A673 (cell line): ENCODE data around the gene FNBP1L. TPM values are rescaled to one million over a fixed set of nuclear protein-coding genes. Genes with fewer than 3 reads are reported as not detected.
"Not testable (repeated sequence)": the region's sequence is repeated elsewhere in the genome, so short reads cannot be mapped to it uniquely, and the experiment has no call there.

Experiments used
- BruUV-seq: library from RNA; stranded (reverse); fragments of 400-500 nt; replicated peaks from 2 replicates; lab custom pipeline; 2021; lab: Mats Ljungman, UMichigan
- CTCF ChIA-PET: fragments of 300-600 bp; sonication (Branson Sonifier 250); formaldehyde crosslinking; loops from one replicate; lab custom pipeline; 2022; ENCODE audit warnings: antibody characterized with exemption; lab: Charles Lee
- POLR2A ChIA-PET: fragments of 300-600 bp; sonication (Branson Sonifier 250); formaldehyde crosslinking; loops from one replicate; lab custom pipeline; 2022; ENCODE audit warnings: antibody characterized with exemption; ENCODE audit not compliant: low non-redundant PET; lab: Charles Lee
- DNase-seq: peaks from one replicate; pipeline ENCODE4 v3.0.0-alpha.2; 2015; ENCODE audit warnings: low spot score
- H3K27ac ChIP-seq: fragments of 200-600 bp; sonication (generic); 2 replicates; pipeline ENCODE4 v1.5.1; 2016; ENCODE audit warnings: mixed run types, low read depth, mild to moderate bottlenecking, mixed read lengths, antibody characterized with exemption, low read length; ENCODE audit not compliant: poor library complexity, severe bottlenecking
- H3K27me3 ChIP-seq: fragments of 200-600 bp; sonication (generic); replicated peaks from 2 replicates; pipeline ENCODE4 v1.6.1; 2017; ENCODE audit warnings: mixed run types, low read depth, mild to moderate bottlenecking, mixed read lengths, antibody characterized with exemption, low read length; ENCODE audit not compliant: insufficient read depth, poor library complexity
- H3K36me3 ChIP-seq: fragments of 200-600 bp; sonication (generic); 2 replicates; pipeline ENCODE4 v1.6.1; 2016; ENCODE audit warnings: mixed run types, mild to moderate bottlenecking, mixed read lengths, antibody characterized with exemption, low read length; ENCODE audit not compliant: insufficient read depth, poor library complexity, severe bottlenecking
- H3K4me1 ChIP-seq: fragments of 200-600 bp; sonication (generic); 2 replicates; pipeline ENCODE4 v1.6.1; 2017; ENCODE audit warnings: mixed run types, mild to moderate bottlenecking, mixed read lengths, antibody characterized with exemption, low read length; ENCODE audit not compliant: insufficient read depth, poor library complexity, severe bottlenecking
- H3K4me3 ChIP-seq: fragments of 200-600 bp; sonication (generic); 2 replicates; pipeline ENCODE4 v1.5.1; 2016; ENCODE audit warnings: low read depth, mixed run types, mild to moderate bottlenecking, mixed read lengths, low read length; ENCODE audit not compliant: poor library complexity, severe bottlenecking
- H3K9me3 ChIP-seq: fragments of 200-600 bp; sonication (generic); 2 replicates; pipeline ENCODE4 v1.6.1; 2016; ENCODE audit warnings: mixed run types, low read depth, mild to moderate bottlenecking, mixed read lengths, antibody characterized with exemption, low read length; ENCODE audit not compliant: poor library complexity, severe bottlenecking
- EZH2 ChIP-seq: fragments of 200-600 bp; sonication (generic); IDR thresholded peaks from 2 replicates; pipeline ENCODE4 v1.6.1; 2017; ENCODE audit warnings: borderline replicate concordance, low read depth, mild to moderate bottlenecking, mixed read lengths, antibody characterized with exemption, low read length; ENCODE audit not compliant: poor library complexity, severe bottlenecking
- intact Hi-C: fragments of 100-400 bp; cut with micrococcal nuclease; formaldehyde crosslinking; loops from one replicate; pipeline ENCODE4 v1.10.0; 2022; ENCODE audit not compliant: unreplicated experiment
- total RNA-seq: library from RNA; stranded (reverse); gene quantifications from 2 replicates; pipeline ENCODE4 v1.2.3, GENCODE V29; 2021
- TF ChIP-seq, protein P1 (sequence below): fragments of 300-800, 200-600 bp; sonication (generic); conservative IDR thresholded peaks from 2 replicates; pipeline ENCODE4 v1.5.1; 2017; ENCODE audit warnings: low read depth, mild to moderate bottlenecking, antibody characterized with exemption, low read length, moderate library complexity, mixed read lengths

Gene FNBP1L
- total RNA-seq, 1 experiment from 2014 or later: 39.6 TPM

GRCh38 chr1:93468662-93469061, 20.7 kb downstream of the FNBP1L start:
- no peak overlapping the region for H3K27ac ChIP-seq
- H3K9me3 ChIP-seq: peaks cover 11% of the 10 kb centered on the region
- BruUV-seq: no TSS peak
- DNase-seq: no peak
- H3K36me3 ChIP-seq: no peaks in the 10 kb centered on the region
- no peak overlapping the region for H3K4me3 ChIP-seq
- ChIA-PET POLR2A (no interaction called here), CTCF (no interaction called here)
- H3K4me1 ChIP-seq: peaks cover 10% of the 10 kb centered on the region
- no peaks in the 10 kb centered on the region for H3K27me3 ChIP-seq
- intact Hi-C loops: no loop called here
- no peak for TF ChIP-seq EZH2
- TF ChIP-seq, protein P1, sequence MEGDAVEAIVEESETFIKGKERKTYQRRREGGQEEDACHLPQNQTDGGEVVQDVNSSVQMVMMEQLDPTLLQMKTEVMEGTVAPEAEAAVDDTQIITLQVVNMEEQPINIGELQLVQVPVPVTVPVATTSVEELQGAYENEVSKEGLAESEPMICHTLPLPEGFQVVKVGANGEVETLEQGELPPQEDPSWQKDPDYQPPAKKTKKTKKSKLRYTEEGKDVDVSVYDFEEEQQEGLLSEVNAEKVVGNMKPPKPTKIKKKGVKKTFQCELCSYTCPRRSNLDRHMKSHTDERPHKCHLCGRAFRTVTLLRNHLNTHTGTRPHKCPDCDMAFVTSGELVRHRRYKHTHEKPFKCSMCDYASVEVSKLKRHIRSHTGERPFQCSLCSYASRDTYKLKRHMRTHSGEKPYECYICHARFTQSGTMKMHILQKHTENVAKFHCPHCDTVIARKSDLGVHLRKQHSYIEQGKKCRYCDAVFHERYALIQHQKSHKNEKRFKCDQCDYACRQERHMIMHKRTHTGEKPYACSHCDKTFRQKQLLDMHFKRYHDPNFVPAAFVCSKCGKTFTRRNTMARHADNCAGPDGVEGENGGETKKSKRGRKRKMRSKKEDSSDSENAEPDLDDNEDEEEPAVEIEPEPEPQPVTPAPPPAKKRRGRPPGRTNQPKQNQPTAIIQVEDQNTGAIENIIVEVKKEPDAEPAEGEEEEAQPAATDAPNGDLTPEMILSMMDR: no peak

DNA sequence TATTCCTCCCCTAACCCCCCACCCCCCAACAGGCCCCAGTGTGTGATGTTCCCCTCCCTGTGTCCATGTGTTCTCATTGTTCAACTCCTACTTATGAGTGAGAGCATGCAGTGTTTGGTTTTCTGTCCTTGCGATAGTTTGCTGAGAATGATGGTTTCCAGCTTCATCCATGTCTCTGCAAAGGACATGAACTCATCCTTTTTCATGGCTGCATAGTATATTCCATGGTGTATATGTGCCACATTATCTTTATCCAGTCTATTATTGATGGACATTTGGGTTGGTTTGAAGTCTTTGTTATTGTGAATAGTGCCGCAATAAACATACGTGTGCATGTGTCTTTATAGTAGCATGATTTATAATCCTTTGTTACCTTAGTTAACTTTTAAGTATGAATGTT, 21.3 kb downstream of the FNBP1L start:
- CTCF ChIA-PET, BruUV-seq: not testable (repeated sequence)

DNA sequence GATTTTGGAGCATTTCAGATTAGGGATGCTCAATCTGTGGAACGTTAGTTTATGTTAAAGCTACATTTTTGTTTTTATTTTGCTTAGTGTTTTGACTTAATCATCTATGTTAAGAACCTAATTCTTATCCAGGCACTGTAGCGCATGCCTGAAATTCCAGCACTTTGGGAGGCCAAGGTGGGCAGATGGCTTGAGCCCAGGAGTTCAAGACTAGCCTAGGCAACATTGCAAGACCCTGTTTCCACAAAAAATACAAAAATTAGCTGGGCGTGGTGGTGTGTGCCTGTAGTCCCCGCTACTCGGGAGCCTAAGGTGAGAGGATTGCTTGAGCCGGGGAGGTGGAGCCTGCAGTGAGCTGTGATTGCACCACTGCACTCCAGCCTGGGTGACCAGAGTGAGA, 23.4 kb downstream of the FNBP1L start:
- no peaks in the 10 kb centered on the region for H3K36me3 ChIP-seq
- peaks cover 10% of the 10 kb centered on the region for H3K4me1 ChIP-seq
- no peak for DNase-seq
- TF ChIP-seq, protein P1: no peak
- no peak for TF ChIP-seq EZH2
- H3K27ac ChIP-seq: peak overlapping the region; percentile 14
- peaks cover 4% of the 10 kb centered on the region for H3K9me3 ChIP-seq
- no TSS peak for BruUV-seq
- no peaks in the 10 kb centered on the region for H3K27me3 ChIP-seq
- CTCF ChIA-PET: no interaction called here
- H3K4me3 ChIP-seq: no peak overlapping the region
- intact Hi-C loops: no loop called here
- POLR2A ChIA-PET: no interaction called here

More for the DNA sequence above, 21.3 kb downstream of the FNBP1L start:
- intact Hi-C loops, H3K4me3 ChIP-seq, H3K27ac ChIP-seq, DNase-seq, POLR2A ChIA-PET, H3K9me3 ChIP-seq, H3K36me3 ChIP-seq, H3K27me3 ChIP-seq: not testable (repeated sequence)
- peaks cover 10% of the 10 kb centered on the region for H3K4me1 ChIP-seq

DNA sequence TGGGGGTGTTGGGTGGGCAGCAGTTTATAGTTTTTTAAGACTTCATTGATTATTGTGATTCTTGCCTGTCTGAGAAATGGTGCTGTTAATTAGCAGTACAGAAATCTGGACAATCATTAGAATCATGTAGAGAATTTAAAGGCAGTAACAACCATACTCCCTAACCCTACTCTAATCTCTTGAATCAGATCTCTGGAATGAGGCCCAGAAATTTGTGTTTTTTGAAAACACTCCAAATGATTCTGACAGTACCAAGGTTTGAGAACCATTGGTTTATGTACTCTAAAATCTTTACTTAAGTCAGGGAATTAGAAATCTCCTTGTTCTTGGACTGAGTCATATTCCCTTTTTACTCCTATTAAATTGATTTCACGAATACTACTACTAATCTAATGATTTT, 24.0 kb downstream of the FNBP1L start:
- ChIA-PET POLR2A (no interaction called here), CTCF (no interaction called here)
- Histone ChIP-seq H3K36me3 (no peaks in the 10 kb centered on the region), H3K9me3 (peaks cover 2% of the 10 kb centered on the region), H3K27ac (peak overlapping the region; percentile 14), H3K4me3 (no peak overlapping the region), H3K27me3 (no peaks in the 10 kb centered on the region), H3K4me1 (peaks cover 10% of the 10 kb centered on the region)
- intact Hi-C loops: no loop called here
- peak; percentile 39 for DNase-seq
- no TSS peak for BruUV-seq
- TF ChIP-seq, protein P1: no peak
- no peak for TF ChIP-seq EZH2
